Limb (tissue), 2 donors: ENCODE measurements around the gene ARHGAP28.
"Not testable (repeated sequence)": the region's sequence is repeated elsewhere in the genome, so short reads cannot be mapped to it uniquely, and the experiment has no call there.

Source experiments
- DNase-seq, 2 donors: peaks; one replicate each; pipeline ENCODE4 v3.0.0-alpha.2; 2016; ENCODE audit errors: extremely low spot score in 2 of 2

Gene ARHGAP28

DNA sequence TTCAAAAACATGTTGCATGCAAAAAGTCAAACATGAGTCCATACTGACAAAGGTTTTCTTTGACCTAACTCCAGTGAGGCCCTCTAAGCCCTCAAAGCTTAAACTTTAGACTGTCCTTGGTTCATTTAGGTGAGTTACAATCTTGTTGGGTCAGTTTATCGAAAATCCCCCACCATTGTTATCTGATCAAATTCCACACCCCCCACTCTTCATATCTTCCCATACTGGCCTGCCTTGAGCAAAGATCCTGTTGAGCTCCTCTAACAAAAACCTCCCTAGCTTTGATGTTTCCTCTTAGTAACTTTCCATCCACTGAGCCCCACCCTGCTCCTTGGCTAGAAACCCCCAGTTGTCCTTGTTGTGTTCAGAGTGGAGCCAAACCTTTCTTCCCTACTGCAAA is 193.7 kb downstream of the ARHGAP28 start:
- no peak for DNase-seq

DNA sequence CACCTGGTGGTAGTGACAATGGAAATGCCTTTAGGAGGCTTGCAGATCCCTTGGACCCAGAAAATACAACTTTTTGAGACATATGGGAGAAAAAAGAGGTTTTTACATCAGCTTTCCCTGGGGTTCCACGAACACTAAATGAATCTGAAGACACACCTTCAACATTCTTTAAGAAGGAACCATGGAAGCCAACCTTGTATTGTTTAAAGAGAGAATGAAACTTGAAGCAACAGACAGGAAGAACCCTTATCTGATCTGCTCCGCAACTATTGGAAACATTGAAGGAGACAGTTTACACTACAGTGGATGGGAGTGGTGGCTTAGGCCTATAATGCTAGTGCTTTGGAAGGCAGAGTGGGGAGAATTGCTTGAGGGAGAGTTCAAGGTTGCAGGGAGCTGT is 197.6 kb downstream of the ARHGAP28 start:
- no peak for DNase-seq

DNA sequence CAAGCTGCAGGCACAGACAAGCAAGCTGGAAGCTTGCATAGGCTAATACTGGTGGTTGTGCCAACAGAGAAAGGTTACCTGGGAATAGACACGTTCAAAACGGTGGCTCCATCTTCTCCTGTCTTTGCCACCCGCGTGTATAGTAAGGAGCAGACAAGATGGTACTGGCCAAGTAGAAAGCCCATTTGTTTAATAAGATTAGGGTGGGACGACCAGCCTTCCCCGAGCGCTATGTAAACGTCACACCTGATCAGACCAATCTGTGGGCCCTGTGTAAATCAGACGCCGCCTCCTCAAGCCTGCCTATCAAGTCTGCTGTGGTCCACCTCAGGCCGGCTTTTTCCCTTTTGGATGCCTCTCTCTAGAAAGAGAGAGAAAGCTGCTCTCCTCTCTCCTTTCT is 198.8 kb downstream of the ARHGAP28 start:
- DNase-seq = no peak

DNA sequence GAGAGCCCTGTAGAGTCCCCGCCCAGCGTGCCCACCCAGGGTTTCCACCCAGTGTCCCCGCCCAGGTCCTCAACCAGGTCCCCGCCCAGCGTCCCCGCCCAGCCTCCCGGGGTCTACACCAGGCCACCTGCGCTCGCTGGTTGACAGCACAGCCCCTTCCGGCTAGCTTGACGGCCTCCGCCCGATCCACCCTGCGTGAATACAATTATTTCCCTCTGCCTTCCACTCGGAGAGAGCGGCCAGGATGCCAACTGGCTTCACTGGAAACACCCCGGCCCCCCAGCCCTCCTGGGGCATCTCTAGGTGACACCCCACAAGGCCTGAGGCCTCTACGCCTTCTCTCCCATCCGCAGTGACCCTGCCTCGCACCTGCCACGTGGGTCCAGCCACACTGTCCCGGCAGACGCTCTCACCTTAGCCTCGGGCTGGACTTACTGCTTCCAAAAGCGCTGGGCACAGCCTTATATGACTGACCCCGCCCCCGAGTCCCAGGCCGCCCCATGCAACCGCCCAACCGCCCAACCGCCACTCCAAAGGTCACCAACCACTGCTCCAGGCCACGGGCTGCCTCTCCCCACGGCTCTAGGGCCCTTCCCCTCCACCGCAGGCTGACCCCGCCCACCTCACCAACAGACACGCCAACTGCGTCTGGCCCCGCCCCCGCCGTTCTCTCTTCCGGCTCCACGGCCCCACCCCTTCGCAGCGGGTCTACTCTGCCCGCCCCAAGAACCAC is 200.0 kb downstream of the ARHGAP28 start:
- DNase-seq = no peak

DNA sequence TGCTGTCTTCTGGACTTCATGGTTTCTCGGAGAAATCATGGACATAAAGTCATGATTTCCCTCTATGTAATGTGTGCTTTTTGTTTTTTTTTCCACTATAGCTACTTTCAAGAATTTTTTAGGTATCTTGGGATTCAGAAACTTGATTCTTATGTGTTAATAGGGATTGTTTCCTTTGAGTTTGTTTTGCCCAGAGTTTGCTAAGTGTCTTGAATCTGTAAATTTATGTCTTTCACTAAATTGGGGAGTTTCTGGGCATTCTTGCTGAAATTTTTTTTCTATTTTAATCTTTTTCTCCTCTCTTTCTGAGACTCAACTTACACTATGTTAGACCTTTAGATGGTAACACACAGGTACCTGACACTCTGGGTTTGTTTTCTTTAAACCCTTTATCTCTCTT is 205.3 kb downstream of the ARHGAP28 start:
- no peak for DNase-seq

DNA sequence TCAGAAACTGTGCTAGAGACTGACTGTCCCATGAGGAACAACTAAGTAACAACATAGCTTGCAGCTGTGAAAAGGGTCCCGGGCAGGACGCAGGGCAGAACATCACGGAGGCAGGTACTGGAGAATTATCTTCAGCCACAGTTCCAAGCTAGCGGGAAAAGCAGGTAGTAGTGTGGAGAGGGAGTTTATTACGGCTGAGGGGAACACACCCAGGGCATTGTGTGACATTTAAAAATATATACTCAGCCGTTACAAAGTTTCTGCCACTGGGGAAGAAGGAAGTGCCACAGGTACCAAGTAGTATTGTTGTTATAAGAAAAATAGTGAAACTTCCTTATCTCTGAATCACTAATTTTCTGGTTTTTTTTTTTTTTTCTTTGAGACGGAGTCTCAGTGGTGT is 208.5 kb downstream of the ARHGAP28 start:
- DNase-seq = no peak

DNA sequence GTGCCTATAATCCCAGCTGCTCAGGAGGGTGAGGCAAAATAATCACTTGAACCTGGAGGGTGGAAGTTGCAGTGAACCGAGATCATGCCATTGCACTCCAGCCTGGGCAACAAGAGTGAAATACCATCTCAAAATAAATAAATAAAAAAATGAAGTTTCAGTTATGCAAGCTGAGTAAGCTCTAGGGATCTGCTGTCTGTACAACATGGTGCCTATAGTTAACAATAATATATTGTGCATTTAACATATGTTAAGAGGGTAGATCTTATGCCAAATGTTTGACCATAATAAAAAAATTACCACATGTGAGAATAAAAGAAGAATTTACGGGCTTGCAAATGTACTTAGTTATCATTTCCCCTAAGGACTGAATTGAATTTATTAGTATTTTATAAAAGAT is 208.9 kb downstream of the ARHGAP28 start:
- not testable (repeated sequence) for DNase-seq

DNA sequence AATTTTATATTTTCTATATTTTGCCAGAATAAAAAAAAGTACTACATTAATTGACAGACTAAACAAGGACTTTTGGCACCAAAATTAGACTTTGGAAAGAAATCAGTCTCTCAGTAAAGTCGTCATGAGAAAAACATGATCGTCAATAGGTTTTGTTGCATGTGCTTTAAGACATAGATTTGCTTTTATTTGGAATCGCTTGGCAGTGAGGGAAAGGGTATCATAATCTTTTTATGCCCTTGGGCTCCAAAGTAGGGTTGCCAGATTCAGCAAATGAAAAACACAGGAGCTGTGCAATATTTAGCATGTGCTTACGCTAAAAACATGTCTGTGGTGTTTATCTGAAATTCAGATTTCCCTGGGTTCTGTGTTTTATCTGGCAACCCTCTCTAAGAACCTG is 210.5 kb downstream of the ARHGAP28 start:
- peak in 1 of 2 donors; percentile 29 for DNase-seq

DNA sequence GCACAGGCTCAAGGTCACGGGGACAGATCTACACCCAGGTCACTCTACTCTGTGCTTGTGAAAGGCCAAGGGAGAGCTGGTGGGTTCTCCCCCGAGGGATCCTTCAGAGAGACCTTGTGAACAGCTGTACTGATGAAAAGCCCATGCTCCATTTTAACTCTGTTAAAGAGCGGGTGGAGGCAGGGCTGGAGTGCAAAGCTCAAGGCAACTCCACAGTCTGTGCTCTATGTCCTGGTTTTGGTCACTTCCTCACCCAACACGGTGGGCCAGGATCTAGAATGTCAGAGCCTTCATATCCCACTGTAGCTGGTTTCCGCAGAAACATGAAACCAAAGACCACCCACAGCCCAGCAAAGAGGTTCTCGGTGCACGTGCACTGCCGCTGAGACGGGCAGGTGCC is 210.9 kb downstream of the ARHGAP28 start:
- no peak for DNase-seq

DNA sequence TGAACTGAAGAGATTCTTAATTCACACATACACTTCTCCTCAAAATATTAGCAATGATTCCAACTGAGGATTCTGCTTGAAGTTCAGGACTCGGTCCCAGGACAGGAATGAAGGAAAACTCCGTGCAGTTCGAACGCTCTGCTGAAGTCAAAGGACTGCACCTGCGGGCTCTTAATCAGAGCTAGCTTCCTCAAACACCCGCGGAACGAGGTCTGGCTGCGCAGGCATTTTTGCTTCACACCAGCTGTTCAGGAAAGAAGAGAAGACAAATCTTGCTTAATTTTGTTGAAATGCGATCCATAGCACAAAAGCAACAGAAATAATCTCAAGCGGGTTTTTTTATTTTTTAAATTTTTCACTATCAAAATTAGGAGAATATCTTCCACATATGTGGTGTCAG is 212.5 kb downstream of the ARHGAP28 start:
- no peak for DNase-seq

DNA sequence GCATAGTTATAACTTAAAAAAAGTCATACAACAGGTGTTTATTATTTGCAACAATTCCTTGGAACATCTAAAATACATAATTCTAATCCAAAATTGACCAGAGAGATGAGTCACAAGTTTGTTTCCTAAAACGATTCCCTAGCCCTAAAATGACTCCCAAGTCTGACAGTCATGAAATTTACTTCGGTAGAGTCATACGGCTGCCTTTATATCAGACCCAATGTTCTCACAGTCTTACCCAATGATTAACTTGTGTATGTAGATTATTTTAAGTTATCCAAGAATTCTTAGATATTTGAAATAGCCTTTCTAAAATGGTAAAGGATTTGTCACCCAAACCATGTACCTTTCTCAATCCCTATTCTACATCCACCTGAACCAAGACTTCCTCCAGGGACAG is 213.2 kb downstream of the ARHGAP28 start:
- DNase-seq = no peak

DNA sequence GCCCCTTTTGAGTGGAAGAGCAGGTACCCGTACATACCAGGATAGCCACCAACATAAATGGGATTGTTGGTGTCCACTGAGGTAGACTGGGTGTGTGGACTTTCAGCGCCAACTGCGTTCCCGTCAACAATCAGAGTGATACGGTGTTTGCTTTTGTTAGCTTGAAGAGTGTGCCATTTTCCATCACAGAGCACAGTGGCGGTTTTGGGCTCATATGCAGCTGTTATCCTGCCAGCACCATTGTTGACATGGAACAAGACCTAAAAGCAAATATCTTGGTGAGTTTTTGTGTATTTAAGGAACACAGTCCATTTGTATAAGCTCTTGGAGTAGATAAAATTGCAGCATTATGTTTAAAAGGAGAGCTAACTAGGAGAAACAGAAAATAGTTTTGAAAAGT is 213.6 kb downstream of the ARHGAP28 start:
- DNase-seq = no peak

DNA sequence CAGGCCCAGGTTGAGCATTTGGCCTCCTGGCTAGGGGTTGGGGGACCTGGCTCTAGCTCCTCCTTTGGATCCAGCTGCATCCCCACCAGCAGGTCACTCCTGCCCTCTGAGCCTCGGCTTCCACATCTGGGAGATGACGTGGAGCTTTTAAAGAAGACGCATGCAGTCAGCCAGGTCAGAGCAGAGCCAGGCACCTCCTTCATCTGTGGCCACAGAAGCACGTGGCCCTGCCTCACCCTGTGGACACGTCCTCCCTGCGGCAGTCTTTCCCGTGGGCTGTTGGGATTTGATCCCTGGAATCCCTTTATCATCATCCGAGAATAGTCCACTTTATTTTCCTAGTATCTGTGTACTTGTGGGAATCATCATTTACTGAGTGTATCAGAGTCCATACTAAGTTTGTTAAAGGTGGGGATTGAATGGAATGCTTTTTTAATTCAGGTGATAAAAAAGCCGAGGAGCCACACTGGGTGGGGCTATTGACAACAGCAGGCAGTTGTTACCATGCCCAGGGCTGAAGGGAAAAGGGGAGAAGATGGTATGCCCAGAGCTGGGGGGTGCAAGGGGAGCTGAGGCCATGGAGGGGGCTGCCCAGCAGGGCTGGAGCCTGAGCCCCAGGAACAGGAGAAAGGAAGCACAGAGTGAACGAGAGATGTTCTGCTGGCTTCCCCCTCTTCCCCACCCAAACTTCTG is 218.0 kb downstream of the ARHGAP28 start:
- no peak for DNase-seq

DNA sequence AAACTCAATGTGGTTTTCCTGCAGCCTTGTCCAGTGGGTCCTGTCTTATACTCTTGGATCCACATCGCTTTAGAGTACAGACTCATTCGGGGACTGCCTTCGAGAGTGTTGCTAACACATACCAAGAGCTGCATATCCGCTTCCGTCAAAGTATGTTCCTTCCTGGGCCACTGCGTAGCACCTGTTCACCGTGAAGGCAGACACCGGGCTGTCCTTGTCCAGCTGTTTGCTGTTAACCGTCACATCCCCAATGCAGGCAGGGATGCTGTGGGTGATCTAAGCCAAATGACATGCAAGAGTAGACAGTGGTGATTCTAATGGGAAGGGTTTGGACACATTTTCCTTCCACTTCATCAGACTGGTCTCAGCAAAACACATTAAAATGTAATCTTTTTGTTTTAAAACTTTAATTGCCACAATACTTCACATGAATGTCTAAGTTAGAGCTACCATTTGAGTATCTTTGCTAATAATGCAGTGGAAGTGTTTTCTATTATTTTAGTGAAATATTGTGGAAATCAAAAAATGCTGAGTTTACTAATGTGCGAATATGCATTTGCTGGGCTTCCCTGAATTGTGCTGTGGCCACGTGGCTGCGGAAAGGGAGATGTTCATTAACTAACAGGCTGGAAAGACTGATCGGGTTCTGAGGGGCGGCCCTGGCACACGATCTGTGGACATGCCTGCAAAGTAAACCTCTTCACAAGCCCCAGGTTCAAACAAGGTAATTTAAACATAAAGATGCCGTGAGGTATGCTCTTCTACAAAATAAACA is 219.0 kb downstream of the ARHGAP28 start:
- DNase-seq = no peak

DNA sequence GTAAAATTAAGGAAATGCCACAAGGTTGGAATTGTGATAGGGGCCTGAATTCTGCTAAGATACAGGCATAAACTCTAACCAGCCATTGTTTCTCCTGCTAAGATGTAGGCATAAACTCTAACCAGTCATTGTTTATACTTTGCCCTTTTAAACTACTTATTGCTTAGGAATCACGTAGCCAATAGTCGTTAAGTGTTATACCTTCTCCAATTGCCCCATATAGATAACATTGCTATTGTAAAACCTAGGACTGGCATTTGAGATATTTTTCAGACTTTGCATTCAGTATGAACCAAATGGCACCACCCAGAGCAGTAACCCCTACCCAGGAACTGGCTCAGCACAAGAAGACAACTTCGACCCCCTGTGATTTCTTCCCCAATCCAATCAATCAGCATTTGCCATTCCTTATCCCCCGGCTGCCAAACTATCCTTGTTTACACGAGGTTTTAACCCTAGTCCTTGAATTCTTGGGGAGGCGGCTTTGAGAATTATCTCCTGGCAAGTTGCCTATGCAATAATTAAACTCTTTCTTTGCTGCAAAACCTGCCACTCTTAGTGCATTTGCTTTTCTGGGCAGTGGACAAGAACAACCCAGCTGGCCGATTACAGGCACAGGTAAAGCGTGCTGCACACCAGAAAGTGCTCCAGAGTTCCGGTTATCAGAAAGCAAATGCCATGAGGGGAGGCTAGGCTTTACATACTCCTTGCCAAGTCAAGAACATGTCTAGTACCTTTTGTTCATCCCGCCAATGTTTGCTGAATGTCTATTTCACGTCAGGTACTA is 220.5 kb downstream of the ARHGAP28 start:
- DNase-seq = no peak

DNA sequence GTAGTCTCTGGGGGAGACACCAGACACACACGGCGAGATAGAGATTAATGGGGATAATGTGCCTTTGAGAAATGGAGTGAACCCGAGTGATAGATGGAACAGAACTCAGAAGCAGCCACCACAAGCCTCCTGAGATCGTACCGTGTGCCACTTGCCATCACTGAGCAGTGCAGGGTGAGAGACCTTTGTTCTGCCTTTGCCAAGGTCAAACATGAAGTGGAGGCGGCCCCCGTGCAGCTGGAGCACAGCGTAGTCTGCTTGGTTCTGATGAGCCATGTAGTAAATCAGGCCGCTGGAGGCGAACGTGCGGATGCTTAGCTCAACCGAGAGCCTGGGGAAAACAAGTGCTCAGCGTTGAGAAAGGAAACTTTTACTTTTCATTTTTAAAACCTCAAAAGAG is 221.1 kb downstream of the ARHGAP28 start:
- DNase-seq = no peak

DNA sequence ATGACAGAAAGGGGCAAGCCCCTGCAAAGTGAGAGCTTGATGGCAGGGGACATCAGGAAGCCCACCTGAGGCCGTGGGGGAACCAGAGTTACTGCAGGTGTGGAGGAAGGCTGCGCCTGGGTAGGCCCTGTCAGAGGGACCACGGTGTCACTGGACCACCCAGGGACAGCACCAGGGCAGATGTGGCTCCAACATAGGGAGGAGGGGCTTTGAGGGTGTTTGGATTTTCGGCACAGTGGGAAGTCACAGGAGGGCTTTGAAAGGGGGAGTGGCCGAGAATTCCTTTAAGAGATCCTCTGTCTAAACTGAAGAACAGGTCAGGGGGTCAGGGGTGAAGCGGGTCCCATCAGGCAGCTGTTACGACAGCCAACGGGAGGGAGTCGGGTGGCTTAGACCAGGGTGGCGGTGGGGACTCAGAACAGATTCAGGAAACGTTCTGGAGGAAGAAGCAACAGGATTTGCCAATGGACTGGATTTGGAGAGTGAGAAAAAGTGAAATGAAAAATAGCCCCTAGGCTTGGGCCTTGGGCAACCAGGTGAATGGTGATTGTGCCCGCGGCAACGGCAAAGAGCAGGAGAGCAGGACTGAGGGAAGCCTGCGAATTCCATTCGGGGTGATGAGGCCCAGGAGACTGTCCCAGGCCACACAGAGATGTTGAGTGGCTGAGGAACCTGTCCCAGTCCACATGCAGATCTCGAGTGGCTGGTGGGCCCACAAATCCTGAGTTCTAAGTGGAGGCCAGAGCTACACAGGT is 222.0 kb downstream of the ARHGAP28 start:
- no peak for DNase-seq

DNA sequence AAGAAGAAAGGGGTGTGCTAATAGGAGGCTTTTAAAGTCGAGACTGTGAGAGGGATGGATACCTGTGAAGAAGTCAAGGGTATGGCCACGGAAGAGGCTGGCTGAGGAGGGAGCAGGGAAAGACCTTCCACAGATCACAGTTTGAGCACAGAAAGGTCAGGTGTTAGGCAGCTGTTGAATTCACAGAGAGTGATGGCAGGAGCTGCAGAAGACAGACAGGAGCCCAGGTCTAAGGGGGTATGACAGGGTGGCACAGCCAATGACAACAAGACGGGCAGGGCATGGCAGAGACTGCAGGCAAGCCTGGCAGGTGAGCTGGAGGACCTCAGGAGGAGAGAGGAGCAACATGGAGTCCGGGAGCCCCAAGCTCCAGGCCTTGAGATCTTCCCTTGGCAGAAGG is 225.0 kb downstream of the ARHGAP28 start:
- DNase-seq = no peak

DNA sequence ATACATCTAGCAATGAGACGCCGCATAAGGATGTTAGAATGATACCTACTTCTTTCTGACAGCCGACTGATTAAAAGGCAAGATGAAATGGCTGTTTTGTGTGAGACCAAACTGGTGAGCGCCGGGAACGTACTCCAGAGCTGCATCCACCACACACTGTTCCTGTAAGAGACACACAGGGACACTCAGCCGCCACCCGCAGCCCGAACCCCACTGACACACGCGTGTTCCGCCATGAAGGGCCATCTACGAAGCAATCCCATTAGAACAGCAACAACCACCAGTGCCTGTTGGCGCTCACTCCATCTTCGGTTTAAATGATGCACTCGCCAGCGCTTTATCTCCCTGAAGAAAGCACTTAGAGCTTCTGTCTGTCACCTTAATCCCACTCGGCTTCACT is 225.8 kb downstream of the ARHGAP28 start:
- no peak for DNase-seq

DNA sequence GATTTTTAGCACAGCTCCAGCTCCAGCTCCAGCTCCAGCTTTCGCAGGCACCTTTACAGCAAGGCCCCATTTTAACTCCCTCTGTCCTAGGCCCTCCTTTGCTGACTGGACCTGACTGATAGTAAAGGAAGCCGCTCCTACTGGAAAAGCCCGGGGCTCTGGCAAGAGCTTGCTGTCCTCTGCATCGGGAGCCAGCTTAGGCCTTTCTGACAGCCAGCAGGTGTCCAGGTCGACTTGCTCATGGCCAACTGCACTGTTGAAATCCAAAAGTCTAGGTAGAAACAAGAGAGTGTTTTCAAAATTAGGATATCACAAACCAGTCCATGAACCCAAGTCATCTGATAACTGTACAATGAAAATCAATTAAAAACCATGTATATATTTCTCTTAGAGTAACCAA is 227.0 kb downstream of the ARHGAP28 start:
- no peak for DNase-seq

DNA sequence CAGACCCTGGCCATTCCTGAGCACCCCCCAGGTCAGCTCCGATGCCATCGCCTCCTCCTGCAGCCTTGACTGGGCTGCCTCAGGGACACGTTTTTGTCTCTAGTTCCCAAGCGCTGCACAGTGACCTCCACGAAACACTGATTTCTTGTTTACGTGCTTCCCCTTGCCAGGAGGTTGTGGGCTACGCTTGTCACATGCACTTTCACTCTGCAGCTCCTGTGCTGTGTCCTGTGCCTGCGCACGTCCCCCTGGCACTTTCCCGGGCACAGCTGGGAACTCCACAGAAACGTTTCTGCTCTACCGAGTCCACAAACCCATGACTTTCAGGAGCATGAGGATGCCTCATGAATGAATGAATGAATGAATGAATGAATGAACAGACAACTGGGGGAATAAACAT is 227.5 kb downstream of the ARHGAP28 start:
- no peak for DNase-seq
